ENCODE results near the gene KCNE4.

DNA sequence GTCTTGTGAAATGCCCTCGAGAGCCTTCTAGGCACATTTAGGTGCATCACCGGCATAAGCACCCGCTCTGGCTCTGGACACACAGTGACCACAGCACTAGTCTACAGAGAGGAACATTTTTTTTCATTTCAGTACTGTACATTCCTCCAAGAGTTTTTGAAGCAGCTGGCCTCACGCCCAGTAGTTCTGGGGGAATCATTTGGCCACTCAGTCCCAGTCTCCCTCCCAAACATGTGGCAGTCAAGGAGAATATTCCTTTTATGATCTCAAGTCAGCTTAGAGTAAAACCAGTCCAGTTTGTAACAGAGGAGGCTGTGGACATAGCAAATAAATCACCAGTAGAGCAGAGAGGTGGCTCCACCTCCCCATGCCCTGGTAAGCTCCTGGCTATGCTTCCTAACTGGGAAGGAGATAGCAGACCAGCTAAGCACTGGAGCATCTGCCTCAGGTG lies 48.1 kb downstream of the KCNE4 start:
- TF ChIP-seq, protein P1, sequence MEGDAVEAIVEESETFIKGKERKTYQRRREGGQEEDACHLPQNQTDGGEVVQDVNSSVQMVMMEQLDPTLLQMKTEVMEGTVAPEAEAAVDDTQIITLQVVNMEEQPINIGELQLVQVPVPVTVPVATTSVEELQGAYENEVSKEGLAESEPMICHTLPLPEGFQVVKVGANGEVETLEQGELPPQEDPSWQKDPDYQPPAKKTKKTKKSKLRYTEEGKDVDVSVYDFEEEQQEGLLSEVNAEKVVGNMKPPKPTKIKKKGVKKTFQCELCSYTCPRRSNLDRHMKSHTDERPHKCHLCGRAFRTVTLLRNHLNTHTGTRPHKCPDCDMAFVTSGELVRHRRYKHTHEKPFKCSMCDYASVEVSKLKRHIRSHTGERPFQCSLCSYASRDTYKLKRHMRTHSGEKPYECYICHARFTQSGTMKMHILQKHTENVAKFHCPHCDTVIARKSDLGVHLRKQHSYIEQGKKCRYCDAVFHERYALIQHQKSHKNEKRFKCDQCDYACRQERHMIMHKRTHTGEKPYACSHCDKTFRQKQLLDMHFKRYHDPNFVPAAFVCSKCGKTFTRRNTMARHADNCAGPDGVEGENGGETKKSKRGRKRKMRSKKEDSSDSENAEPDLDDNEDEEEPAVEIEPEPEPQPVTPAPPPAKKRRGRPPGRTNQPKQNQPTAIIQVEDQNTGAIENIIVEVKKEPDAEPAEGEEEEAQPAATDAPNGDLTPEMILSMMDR (IDR thresholded peaks at IDR 0.05) = no peak
- TF ChIP-seq POLR2A (IDR thresholded peaks at IDR 0.05) = no peak
- TF ChIP-seq EP300 (IDR thresholded peaks at IDR 0.05) = no peak
